Measurements from ENCODE around the gene VAV1. TPM values are rescaled to one million over a fixed set of nuclear protein-coding genes. Genes with fewer than 3 reads are reported as not detected.

VAV1 gene
- total and polyA plus RNA-seq, 9 of the 15 experiments (the other 6 are each of a cell fraction or from before 2014, with no cell fraction given): 0.46 to 20.1 (median 11.1) TPM

- TF ChIP-seq ZNF398 (CRISPR knock-in tag; IDR thresholded peaks at IDR 0.05): no peak
- TF ChIP-seq RFX7 (CRISPR knock-in tag; IDR thresholded peaks at IDR 0.05): no peak
- no peak for TF ChIP-seq HOXB6 (CRISPR knock-in tag; IDR thresholded peaks at IDR 0.05; ENCODE audit: borderline replicate concordance)
- TF ChIP-seq JUNB (CRISPR knock-in tag; conservative IDR thresholded peaks at IDR 0.05): no peak
- no peak for TF ChIP-seq ZKSCAN8 (CRISPR knock-in tag; IDR thresholded peaks at IDR 0.05)
- TF ChIP-seq MYC (IDR thresholded peaks at IDR 0.05; ENCODE audit: low read depth, low read length): peak; percentile 85; the same call in 1 of the 2 replicates
- no peak for TF ChIP-seq MYC (CRISPR knock-in tag; IDR thresholded peaks at IDR 0.05; ENCODE audit: borderline replicate concordance, low read depth)
- no peak for TF ChIP-seq ZNF318 (IDR thresholded peaks at IDR 0.05; ENCODE audit: borderline replicate concordance in 1 of 2, low read depth in 1 of 2)
- no peak for TF ChIP-seq ZBTB49 (CRISPR knock-in tag; IDR thresholded peaks at IDR 0.05; ENCODE audit: borderline replicate concordance)
- TF ChIP-seq ATF6 (CRISPR knock-in tag; IDR thresholded peaks at IDR 0.05): no peak
- 0 out of 2 replicates have a peak, but pooled peaks have one; percentile 29 for TF ChIP-seq HDAC2 (IDR thresholded peaks at IDR 0.05)
- peak; percentile 87; the same call in 1 of the 2 replicates for TF ChIP-seq POLR2A (conservative IDR thresholded peaks at IDR 0.05)
Observed at GRCh38 chr19:6767357-6768235, 4.9 kb upstream of the VAV1 start, which contains the start of gene SH2D3A (continued).

Measured in K562 (cell line).